DND-41 (cell line): Measurements from ENCODE around the gene UGT1A6.

Experiments used
- EZH2 ChIP-seq: IDR thresholded peaks from 3 replicates; pipeline ENCODE4 v1.6.1; 2012; ENCODE audit warnings: borderline replicate concordance, low read depth, mild to moderate bottlenecking, moderate library complexity, low read length, inconsistent platforms; ENCODE audit not compliant: severe bottlenecking
- TF ChIP-seq, protein P1 (sequence below): IDR thresholded peaks from 2 replicates; pipeline ENCODE4 v1.5.1; 2012; ENCODE audit warnings: borderline replicate concordance, low read length, moderate library complexity, mild to moderate bottlenecking; ENCODE audit not compliant: poor library complexity, severe bottlenecking; ENCODE audit errors: extremely low read depth

DNA sequence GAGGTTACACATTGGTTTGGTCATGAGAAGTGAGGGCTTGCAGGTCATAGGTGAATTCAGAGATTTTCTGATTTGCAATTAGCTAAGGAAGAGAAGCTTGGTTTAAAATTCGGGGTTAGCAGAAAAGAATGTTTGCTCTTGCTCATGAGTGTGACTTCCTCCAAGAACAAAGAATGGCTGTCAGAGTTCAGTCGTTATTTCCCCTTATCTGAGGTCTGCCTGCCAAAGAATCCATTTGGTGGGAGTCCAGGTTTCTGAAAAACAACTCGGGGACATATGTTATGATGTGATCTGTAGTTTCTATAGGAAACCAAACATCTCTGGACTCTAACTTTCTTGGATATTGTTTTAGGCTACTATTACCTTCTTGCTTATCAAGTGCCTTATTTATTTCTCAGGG lies 3.2 kb upstream of the UGT1A6 start:
- TF ChIP-seq, protein P1, sequence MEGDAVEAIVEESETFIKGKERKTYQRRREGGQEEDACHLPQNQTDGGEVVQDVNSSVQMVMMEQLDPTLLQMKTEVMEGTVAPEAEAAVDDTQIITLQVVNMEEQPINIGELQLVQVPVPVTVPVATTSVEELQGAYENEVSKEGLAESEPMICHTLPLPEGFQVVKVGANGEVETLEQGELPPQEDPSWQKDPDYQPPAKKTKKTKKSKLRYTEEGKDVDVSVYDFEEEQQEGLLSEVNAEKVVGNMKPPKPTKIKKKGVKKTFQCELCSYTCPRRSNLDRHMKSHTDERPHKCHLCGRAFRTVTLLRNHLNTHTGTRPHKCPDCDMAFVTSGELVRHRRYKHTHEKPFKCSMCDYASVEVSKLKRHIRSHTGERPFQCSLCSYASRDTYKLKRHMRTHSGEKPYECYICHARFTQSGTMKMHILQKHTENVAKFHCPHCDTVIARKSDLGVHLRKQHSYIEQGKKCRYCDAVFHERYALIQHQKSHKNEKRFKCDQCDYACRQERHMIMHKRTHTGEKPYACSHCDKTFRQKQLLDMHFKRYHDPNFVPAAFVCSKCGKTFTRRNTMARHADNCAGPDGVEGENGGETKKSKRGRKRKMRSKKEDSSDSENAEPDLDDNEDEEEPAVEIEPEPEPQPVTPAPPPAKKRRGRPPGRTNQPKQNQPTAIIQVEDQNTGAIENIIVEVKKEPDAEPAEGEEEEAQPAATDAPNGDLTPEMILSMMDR, result no peak
- no peak for TF ChIP-seq EZH2
